VCaP (cell line): ENCODE measurements around the gene TJP3.

Experiments used
- H3K27ac ChIP-seq: fragments of 450-650 bp; 2 replicates; pipeline ENCODE4 v1.5.1; 2017
- CTCF ChIP-seq: fragments of 450-650 bp; conservative IDR thresholded peaks from 2 replicates; pipeline ENCODE4 v1.5.1; 2017; ENCODE audit warnings: mild to moderate bottlenecking, moderate library complexity

The TJP3 gene

GRCh38 chr19:3700242-3701032 lies 7.7 kb upstream of the TJP3 start, which contains the start of gene PIP5K1C:
TSS of gene PIP5K1C (minus strand) at chr19:3700468. CDS start at chr19:3700390, 78 bp downstream.
- H3K27ac ChIP-seq: peak within 1 kb of the TSS; percentile 66
- TF ChIP-seq CTCF: peak; percentile 84

GRCh38 chr19:3701200-3701599 lies 7.0 kb upstream of the TJP3 start:
- TF ChIP-seq CTCF: no peak
- H3K27ac ChIP-seq: no peak overlapping the region

- peak overlapping the region; percentile 49 for H3K27ac ChIP-seq
- TF ChIP-seq CTCF: no peak
Observed at GRCh38 chr19:3707868-3708206, 347 bp upstream of the TJP3 start.

DNA sequence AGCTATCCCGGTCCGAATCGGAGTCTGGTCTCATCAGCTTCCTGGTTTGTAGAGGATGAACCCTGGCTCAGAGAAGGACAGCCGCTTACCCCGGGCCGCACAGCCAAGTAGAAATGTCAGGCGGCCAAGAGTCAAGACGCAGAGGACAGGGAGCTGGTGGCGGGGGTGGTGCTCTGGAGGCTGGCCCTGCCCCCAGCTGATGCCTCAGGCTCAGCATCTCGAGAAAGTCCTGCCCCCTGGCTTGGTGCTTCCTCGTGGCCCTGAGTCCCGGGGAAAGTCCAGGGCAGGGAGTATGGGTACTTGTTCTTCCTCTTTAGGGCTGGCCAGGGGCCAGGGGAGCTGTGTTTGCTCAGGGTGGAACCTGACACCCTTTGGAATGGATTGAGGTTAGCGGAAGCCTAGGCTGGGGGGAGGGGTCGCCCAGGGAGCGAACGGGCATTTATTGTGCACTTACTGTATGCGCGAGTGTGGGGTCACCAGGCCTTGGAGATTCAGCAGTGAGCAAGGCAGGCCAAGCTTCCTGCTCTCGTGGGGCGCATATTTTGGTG lies 2.2 kb downstream of the TJP3 start:
- TF ChIP-seq CTCF: no peak
- H3K27ac ChIP-seq: peak overlapping the region; percentile 2; the same call in 1 of the 2 replicates

GRCh38 chr19:3712663-3713611 lies 4.8 kb downstream of the TJP3 start:
- TF ChIP-seq CTCF: no peak
- peak overlapping the region; percentile 49 for H3K27ac ChIP-seq

DNA sequence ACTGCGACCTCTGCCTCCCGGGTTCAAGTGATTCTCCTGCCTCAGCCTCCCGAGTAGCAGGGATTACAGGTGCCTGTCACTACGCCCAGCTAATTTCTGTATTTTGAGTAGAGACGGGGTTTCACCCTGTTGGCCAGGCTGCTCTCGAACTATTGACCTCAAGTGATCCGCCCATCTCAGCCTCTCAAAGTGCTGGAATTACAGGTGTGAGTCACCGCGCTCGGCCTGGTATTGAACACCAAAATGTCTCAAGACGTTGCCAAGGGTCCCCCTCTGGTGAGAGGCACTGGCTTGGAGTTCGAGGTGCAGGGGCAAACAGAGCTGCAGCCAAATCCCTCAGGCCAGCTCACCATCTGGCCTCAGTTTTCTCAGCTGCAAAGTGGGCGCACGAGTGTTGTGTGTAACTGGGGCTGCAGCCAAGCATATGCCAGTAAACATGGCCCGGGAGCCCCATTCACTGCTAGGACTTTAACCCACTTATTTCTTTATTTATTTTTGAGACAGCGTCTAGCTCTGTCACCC lies 8.0 kb downstream of the TJP3 start:
- no peak for TF ChIP-seq CTCF

GRCh38 chr19:3719868-3720267 lies 11.7 kb downstream of the TJP3 start:
- no peak for TF ChIP-seq CTCF
- no peak overlapping the region for H3K27ac ChIP-seq

More for the DNA sequence above, 8.0 kb downstream of the TJP3 start:
- H3K27ac ChIP-seq: no peak overlapping the region
